ENCODE data around the gene FXYD6. TPM values are rescaled to one million over a fixed set of nuclear protein-coding genes. Genes with fewer than 3 reads are reported as not detected.

The FXYD6 gene
- total and polyA plus RNA-seq, 9 donors = 119 to 445 (median 264) TPM

DNA sequence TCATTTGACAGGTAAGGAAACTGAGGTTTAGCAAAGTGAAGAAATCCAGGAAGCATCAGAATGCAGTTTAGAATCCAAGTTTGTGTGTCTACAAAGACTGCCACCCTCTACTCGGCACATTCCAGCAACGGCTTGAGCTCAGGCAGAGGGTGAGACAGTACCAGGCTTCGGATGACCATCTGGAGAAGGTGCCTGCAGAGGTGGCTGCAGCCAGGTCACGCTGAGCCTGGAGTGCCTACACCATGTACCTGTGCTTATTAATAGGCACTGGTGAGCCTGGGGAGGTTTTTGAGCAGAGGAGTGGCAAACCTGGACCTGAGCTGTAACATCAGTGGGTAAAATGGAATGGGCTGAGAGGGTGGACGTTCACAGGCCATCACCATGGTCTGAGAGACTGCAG, 4.7 kb downstream of the FXYD6 start:
- WGBS, 3 donors = 75 to 81% (median 79%) methylated on average over 5 of the region's 5 CpGs
- no peaks in the 10 kb centered on the region for H3K27me3 ChIP-seq
- no peaks in the 10 kb centered on the region for H3K36me3 ChIP-seq
- no peak overlapping the region for H3K4me3 ChIP-seq
- H3K9me3 ChIP-seq = no peaks in the 10 kb centered on the region
- peaks cover 37% of the 10 kb centered on the region for H3K4me1 ChIP-seq (ENCODE audit: insufficient read depth)
- DNase-seq = no peak
- intact Hi-C loops (cut with DNase I) = no loop called here
- peak overlapping the region in 1 of 2 donors; percentile 61 for H3K27ac ChIP-seq
- TF ChIP-seq, protein P1, sequence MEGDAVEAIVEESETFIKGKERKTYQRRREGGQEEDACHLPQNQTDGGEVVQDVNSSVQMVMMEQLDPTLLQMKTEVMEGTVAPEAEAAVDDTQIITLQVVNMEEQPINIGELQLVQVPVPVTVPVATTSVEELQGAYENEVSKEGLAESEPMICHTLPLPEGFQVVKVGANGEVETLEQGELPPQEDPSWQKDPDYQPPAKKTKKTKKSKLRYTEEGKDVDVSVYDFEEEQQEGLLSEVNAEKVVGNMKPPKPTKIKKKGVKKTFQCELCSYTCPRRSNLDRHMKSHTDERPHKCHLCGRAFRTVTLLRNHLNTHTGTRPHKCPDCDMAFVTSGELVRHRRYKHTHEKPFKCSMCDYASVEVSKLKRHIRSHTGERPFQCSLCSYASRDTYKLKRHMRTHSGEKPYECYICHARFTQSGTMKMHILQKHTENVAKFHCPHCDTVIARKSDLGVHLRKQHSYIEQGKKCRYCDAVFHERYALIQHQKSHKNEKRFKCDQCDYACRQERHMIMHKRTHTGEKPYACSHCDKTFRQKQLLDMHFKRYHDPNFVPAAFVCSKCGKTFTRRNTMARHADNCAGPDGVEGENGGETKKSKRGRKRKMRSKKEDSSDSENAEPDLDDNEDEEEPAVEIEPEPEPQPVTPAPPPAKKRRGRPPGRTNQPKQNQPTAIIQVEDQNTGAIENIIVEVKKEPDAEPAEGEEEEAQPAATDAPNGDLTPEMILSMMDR (IDR thresholded peaks at IDR 0.05) = no peak
- TF ChIP-seq EP300 (IDR thresholded peaks at IDR 0.05) (no peak), POLR2A (IDR thresholded peaks at IDR 0.05) (no peak)

DNA sequence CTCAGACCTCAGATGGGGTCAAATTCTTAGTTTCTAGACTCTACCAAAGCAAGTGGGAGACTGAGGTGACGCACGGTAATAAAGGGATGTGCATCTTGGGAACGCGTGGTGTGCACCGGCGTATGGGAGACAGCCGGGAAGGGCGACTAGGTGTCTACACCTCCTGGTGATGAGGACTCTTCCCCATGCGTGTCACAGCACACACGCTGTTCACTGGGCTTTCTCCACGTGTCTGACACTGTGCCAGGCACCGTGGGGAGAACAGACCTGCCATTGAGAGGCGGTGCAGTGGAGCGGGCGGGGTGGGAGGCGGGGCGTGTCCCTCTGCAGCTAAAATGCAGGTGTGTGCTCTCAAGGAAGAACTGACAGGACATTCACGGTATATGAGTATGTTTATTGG, 5.3 kb downstream of the FXYD6 start:
- no peak for TF ChIP-seq POLR2A (IDR thresholded peaks at IDR 0.05)
- TF ChIP-seq, protein P1 (IDR thresholded peaks at IDR 0.05) = no peak
- Histone ChIP-seq H3K4me3 (no peak overlapping the region), H3K27ac (peak overlapping the region in 1 of 2 donors; percentile 61), H3K9me3 (no peaks in the 10 kb centered on the region), H3K4me1 (ENCODE audit: insufficient read depth) (peaks cover 41% of the 10 kb centered on the region), H3K27me3 (no peaks in the 10 kb centered on the region), H3K36me3 (no peaks in the 10 kb centered on the region)
- no peak for DNase-seq
- 82 to 90% (median 87%) methylated on average over 18 of the region's 18 CpGs for WGBS, 3 donors
- intact Hi-C loops (cut with DNase I) = no loop called here

DNA sequence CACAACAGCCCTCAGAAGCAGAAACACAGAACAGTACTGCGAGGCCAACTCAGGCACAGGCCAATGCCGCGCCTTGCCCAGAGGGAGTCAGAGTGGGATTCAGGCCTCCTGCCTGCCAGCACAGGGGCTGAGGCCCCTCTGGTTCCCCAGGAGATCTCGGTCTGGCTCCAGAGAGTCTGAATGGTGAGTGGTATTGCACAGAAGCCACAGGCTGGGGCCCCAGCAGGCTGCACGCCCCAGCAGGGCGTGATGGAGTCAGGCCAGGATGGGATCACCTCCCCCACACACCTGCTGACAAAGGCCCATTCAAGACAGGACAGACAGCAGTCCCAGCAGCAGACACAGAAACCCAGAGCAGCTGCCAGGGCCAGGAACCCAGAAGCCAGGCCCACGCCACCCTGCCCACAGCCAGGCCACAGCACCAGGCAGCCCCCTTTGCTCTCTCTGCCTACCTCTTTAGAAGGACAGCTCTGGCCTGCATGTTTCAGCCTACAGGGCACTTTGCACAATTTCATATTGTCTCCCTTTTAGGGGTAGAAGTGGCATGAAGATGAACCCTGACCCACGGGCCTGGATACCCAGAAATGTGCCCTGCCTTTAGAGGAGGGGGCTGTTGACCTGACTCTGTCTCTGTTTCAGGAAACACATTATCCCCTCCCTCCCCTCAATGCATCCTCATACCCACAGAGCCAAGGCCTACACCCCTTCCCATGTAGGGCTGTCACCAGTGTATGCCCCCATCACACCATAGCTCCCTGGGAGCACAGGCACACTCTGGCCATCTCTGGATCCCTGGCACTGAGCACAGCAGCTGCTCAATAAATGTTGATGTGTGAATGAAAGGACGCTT, 6.1 kb downstream of the FXYD6 start:
- Histone ChIP-seq H3K4me3 (no peak overlapping the region), H3K36me3 (no peaks in the 10 kb centered on the region), H3K27me3 (no peaks in the 10 kb centered on the region), H3K9me3 (no peaks in the 10 kb centered on the region), H3K4me1 (ENCODE audit: insufficient read depth) (peaks cover 40% of the 10 kb centered on the region), H3K27ac (peak overlapping the region in 1 of 2 donors; percentile 42)
- intact Hi-C loops (cut with DNase I) = no loop called here
- WGBS, 3 donors = 77 to 90% (median 87%) methylated on average over 9 of the region's 9 CpGs
- DNase-seq = no peak
- TF ChIP-seq EP300 (IDR thresholded peaks at IDR 0.05) (no peak), POLR2A (IDR thresholded peaks at IDR 0.05) (no peak)
- TF ChIP-seq, protein P1 (IDR thresholded peaks at IDR 0.05) = no peak

DNA sequence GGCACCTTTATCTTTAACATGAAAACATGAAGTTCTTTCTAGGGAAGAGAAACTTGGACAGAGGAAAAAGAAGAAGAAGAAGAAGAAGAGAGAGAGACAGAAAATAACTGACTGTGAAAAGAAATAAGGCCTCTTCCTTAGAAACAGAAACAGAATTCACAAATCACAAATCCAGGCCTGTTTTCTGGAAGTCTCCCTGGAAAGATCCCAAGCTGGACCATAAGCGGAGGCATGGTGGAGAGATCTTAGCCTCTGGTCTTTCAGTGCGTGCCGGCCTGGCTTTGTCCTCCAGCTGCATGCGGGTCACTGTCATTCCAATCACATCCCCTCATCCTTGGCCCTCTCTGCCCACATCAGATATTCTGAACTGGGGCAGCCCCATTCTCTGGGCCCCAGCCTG, 6.9 kb downstream of the FXYD6 start:
- H3K9me3 ChIP-seq = no peaks in the 10 kb centered on the region
- TF ChIP-seq EP300 (IDR thresholded peaks at IDR 0.05) (no peak), POLR2A (IDR thresholded peaks at IDR 0.05) (no peak)
- TF ChIP-seq, protein P1 (IDR thresholded peaks at IDR 0.05) = no peak
- peaks cover 36% of the 10 kb centered on the region for H3K4me1 ChIP-seq (ENCODE audit: insufficient read depth)
- DNase-seq = no peak
- H3K36me3 ChIP-seq = no peaks in the 10 kb centered on the region
- intact Hi-C loops (cut with DNase I) = no loop called here
- 37 to 59% (median 39%) methylated on average over 3 to 4 of the region's 4 CpGs for WGBS, 3 donors
- H3K27ac ChIP-seq = peak overlapping the region in 1 of 2 donors; percentile 40
- no peak overlapping the region for H3K4me3 ChIP-seq
- no peaks in the 10 kb centered on the region for H3K27me3 ChIP-seq
